WTC11 (cell line): ENCODE measurements around the gene PSD4.

Experiments used
- ARID4B ChIP-seq: sonication (generic); formaldehyde crosslinking; IDR thresholded peaks from 2 replicates; pipeline ENCODE4 v1.8.0; 2023; ENCODE audit warnings: missing genetic modification reagents, mild to moderate bottlenecking, borderline replicate concordance
- ATF3 ChIP-seq: sonication (generic); formaldehyde crosslinking; conservative IDR thresholded peaks from 2 replicates; pipeline ENCODE4 v1.8.1; 2022; ENCODE audit warnings: mild to moderate bottlenecking, missing genetic modification reagents
- CDX4 ChIP-seq: fragments of 250-450 bp; sonication (Bioruptor Pico); IDR thresholded peaks from 2 replicates; pipeline ENCODE4 v1.9.0; 2021; ENCODE audit warnings: moderate library complexity, mild to moderate bottlenecking, inconsistent platforms, borderline replicate concordance
- FOXP1 ChIP-seq: sonication (generic); formaldehyde crosslinking; IDR thresholded peaks from 2 replicates; pipeline ENCODE4 v1.8.0; 2022; ENCODE audit warnings: missing genetic modification reagents, mild to moderate bottlenecking, moderate library complexity, borderline replicate concordance
- NR2C2 ChIP-seq: sonication (generic); formaldehyde crosslinking; IDR thresholded peaks from 2 replicates; pipeline ENCODE4 v1.8.0; 2022; ENCODE audit warnings: mild to moderate bottlenecking, missing genetic modification reagents
- ZNF263 ChIP-seq: sonication (generic); formaldehyde crosslinking; IDR thresholded peaks from 2 replicates; pipeline ENCODE4 v1.8.1; 2022; ENCODE audit warnings: low read depth, mild to moderate bottlenecking, moderate library complexity, missing genetic modification reagents
- ZNF532 ChIP-seq: fragments of 250-450 bp; sonication (Bioruptor Pico); IDR thresholded peaks from 2 replicates; pipeline ENCODE4 v1.9.0; 2021; ENCODE audit warnings: mild to moderate bottlenecking, borderline replicate concordance
- TF ChIP-seq, protein P1 (sequence below): fragments of 200-600 bp; IDR thresholded peaks from 2 replicates; pipeline ENCODE4 v1.8.0; 2022; ENCODE audit warnings: antibody characterized with exemption

DNA sequence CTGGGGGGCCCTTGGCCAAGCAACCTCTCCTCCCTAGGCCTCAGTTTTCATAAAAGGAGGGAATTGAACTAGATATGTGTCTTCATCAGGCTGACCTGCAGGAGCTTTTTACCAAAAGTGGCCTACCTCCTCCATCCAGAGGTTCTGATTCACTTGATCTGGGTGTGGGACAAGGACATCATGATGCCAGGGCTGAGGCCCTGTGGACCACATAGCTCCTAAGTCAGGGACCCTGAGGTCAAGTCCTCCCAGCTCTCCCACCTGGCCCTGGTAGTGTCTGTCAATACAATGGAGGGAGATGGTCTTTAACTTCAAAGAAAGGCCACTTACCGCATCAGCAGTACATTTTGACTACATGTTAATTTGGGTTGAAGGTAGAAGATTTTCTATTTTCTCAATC lies 35.9 kb upstream of the PSD4 start:
- TF ChIP-seq, protein P1, sequence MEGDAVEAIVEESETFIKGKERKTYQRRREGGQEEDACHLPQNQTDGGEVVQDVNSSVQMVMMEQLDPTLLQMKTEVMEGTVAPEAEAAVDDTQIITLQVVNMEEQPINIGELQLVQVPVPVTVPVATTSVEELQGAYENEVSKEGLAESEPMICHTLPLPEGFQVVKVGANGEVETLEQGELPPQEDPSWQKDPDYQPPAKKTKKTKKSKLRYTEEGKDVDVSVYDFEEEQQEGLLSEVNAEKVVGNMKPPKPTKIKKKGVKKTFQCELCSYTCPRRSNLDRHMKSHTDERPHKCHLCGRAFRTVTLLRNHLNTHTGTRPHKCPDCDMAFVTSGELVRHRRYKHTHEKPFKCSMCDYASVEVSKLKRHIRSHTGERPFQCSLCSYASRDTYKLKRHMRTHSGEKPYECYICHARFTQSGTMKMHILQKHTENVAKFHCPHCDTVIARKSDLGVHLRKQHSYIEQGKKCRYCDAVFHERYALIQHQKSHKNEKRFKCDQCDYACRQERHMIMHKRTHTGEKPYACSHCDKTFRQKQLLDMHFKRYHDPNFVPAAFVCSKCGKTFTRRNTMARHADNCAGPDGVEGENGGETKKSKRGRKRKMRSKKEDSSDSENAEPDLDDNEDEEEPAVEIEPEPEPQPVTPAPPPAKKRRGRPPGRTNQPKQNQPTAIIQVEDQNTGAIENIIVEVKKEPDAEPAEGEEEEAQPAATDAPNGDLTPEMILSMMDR = no peak
- no peak for TF ChIP-seq ATF3 (CRISPR knock-in tag)
- TF ChIP-seq FOXP1 (CRISPR knock-in tag) = no peak
- no peak for TF ChIP-seq ARID4B (CRISPR knock-in tag)
- no peak for TF ChIP-seq ZNF532 (CRISPR knock-in tag)
- no peak for TF ChIP-seq ZNF263
- TF ChIP-seq NR2C2 (CRISPR knock-in tag) = no peak
- no peak for TF ChIP-seq CDX4
